AG09319 (cell line): ENCODE data around the gene NSUN6.

Source experiments
- DNase-seq: peaks from one replicate; pipeline ENCODE4 v3.0.0-alpha.2; 2010; ENCODE audit warnings: low read depth; ENCODE audit errors: extremely low read depth
- CTCF ChIP-seq: IDR thresholded peaks from 2 replicates; pipeline ENCODE4 v1.5.1; 2011; ENCODE audit warnings: low read depth, mild to moderate bottlenecking, inconsistent platforms, low read length, moderate library complexity

Gene NSUN6

GRCh38 chr10:18675086-18675801 lies 23.9 kb upstream of the NSUN6 start:
- no peak for TF ChIP-seq CTCF
- no peak for DNase-seq

- no peak for TF ChIP-seq CTCF
- no peak for DNase-seq
Observed at GRCh38 chr10:18668026-18668425, 16.6 kb upstream of the NSUN6 start.

GRCh38 chr10:18666810-18667209 lies 15.4 kb upstream of the NSUN6 start:
- no peak for DNase-seq

GRCh38 chr10:18665815-18666558 lies 14.6 kb upstream of the NSUN6 start:
- DNase-seq = no peak

More at GRCh38 chr10:18666810-18667209, 15.4 kb upstream of the NSUN6 start:
- TF ChIP-seq CTCF = no peak

GRCh38 chr10:18664841-18665478 lies 13.6 kb upstream of the NSUN6 start:
- TF ChIP-seq CTCF = no peak
- DNase-seq = no peak

More at GRCh38 chr10:18665815-18666558, 14.6 kb upstream of the NSUN6 start:
- TF ChIP-seq CTCF = no peak

- DNase-seq = no peak
- no peak for TF ChIP-seq CTCF
Observed at GRCh38 chr10:18660816-18661431, 9.5 kb upstream of the NSUN6 start.
